AG09309 (cell line): ENCODE measurements around the gene B4GALNT4.

Source experiments
- DNase-seq: peaks from one replicate; pipeline ENCODE4 v3.0.0-alpha.2; 2010; ENCODE audit warnings: low read depth
- H3K4me3 ChIP-seq: 2 replicates; pipeline ENCODE4 v1.5.1; 2011; ENCODE audit warnings: mild to moderate bottlenecking, low read depth, low read length, moderate library complexity; ENCODE audit not compliant: control insufficient read depth
- TF ChIP-seq, protein P1 (sequence below): IDR thresholded peaks from 2 replicates; pipeline ENCODE4 v1.5.1; 2011; ENCODE audit warnings: mild to moderate bottlenecking, low read depth, low read length, inconsistent platforms; ENCODE audit not compliant: insufficient read depth, control insufficient read depth; ENCODE audit errors: missing control alignments

The B4GALNT4 gene

DNA sequence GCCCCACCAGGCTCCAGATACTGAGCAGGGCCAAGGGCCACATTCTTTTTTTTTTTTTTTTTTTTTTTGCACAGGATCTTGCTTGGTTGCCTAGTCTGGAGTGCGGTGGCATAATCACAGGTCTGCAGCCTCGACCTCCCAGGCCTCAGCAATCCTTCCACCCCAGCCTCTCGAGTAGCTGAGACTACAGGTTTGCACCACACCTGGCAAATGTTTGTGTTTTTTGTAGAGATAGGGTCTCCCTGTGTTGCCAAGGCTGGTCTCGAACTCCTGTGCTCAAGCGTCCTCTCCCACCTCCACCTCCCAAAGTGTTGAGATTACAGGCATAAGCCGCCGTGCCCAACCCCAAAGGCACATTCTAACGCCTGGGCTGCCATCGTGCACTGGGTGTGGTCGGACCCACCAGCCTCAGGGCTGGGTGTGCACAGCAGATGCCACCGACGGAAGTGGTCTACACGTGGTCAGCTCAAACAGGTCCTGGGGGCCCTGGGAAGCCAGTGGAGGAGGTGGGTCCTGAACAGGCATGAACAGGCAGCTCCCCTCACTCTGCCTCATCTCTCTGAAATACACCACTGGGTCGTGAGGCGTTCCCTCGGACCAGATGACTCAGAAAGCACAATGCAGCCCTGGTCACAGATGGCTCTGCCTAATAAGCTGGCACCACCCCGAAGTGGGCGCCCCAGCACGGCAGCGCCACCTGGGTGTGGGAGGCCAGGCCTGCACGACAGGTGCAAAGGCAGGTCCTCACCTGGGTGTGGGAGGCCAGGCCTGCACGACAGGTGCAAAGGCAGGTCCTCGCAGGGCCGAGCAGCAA, 5.1 kb upstream of the B4GALNT4 start:
- no peak for DNase-seq
- no peak overlapping the region for H3K4me3 ChIP-seq

DNA sequence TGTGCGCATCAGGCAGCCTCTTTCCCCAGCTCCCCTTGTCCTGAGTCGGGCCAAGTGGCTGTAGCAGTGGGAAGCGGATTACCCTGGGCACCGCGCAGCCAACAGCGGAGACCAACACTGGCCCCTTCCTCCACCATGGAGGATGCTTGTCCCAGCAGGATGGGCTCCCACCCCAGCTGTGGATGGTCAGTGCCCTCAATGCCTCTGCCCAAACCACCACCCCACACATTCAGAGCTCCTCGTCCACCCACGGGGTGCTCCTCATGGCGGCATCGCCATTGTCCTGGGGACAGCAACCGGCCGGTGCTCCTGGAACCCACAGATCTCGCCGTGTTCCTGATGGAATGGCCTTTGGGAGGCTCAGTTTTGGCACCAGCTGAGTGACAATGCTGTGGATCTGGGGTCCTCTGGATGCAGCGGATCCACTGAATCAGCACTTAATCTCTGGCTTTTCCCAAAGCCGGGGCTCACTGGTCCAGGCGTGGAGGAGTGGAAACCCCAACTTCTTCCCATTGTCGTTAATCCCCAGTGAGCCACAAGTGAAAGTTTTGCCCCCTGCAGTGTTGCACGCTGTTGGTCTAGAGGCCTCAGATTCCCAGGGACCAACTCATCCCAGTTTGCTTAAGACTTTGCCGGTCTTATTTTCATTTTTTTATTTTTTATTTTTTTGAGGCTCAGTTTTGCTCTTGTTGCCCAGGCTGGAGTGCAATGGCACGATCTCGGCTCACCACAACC, 4.1 kb upstream of the B4GALNT4 start:
- no peak for DNase-seq
- H3K4me3 ChIP-seq = no peak overlapping the region
- TF ChIP-seq, protein P1, sequence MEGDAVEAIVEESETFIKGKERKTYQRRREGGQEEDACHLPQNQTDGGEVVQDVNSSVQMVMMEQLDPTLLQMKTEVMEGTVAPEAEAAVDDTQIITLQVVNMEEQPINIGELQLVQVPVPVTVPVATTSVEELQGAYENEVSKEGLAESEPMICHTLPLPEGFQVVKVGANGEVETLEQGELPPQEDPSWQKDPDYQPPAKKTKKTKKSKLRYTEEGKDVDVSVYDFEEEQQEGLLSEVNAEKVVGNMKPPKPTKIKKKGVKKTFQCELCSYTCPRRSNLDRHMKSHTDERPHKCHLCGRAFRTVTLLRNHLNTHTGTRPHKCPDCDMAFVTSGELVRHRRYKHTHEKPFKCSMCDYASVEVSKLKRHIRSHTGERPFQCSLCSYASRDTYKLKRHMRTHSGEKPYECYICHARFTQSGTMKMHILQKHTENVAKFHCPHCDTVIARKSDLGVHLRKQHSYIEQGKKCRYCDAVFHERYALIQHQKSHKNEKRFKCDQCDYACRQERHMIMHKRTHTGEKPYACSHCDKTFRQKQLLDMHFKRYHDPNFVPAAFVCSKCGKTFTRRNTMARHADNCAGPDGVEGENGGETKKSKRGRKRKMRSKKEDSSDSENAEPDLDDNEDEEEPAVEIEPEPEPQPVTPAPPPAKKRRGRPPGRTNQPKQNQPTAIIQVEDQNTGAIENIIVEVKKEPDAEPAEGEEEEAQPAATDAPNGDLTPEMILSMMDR = no peak

More for the DNA sequence above, 5.1 kb upstream of the B4GALNT4 start:
- TF ChIP-seq, protein P1 = peak; percentile 40

DNA sequence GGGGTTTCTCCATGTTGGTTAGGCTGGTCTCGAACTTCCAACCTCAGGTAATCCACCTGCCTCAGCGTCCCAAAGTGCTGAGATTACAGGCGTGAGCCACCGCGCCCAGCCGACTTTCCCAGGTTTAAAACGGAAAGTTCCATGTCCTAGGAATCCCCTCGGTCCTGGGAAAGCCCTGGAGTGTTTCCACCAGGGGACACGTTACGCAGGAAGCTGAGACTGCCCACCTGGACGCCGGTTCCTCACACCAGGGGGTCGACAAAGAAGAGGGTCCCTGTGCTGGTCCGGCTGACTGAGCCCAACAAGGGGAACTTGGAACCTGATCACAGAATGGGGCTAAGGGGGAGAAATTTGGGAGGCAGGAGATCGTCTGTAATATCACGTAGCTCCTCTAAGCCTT, 3.5 kb upstream of the B4GALNT4 start:
- TF ChIP-seq, protein P1 = no peak
- H3K4me3 ChIP-seq = no peak overlapping the region
- no peak for DNase-seq

DNA sequence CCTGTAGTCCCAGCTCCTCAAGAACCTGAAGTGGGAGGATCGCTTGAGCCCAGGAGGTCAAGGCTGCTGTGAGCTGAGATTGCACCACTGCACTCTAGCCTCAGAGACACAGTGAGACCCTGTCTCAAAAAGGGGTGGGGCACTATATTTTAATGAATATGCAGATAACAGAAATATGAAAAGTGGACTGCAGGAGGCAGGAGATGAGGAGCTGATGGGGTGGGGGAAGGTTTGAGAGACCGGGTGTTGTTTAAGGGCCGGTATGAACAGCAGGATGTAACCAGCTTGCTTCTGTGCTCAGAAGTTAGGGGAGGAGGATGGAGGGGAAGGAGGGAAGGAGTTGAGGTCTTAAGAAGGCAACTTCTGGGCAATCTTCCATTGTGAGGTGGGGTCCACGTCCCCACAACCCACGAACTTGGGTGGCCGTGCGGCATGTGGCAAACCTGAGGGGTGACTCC, 1.3 kb upstream of the B4GALNT4 start:
- TF ChIP-seq, protein P1 = no peak
- DNase-seq = no peak
- H3K4me3 ChIP-seq = no peak overlapping the region

DNA sequence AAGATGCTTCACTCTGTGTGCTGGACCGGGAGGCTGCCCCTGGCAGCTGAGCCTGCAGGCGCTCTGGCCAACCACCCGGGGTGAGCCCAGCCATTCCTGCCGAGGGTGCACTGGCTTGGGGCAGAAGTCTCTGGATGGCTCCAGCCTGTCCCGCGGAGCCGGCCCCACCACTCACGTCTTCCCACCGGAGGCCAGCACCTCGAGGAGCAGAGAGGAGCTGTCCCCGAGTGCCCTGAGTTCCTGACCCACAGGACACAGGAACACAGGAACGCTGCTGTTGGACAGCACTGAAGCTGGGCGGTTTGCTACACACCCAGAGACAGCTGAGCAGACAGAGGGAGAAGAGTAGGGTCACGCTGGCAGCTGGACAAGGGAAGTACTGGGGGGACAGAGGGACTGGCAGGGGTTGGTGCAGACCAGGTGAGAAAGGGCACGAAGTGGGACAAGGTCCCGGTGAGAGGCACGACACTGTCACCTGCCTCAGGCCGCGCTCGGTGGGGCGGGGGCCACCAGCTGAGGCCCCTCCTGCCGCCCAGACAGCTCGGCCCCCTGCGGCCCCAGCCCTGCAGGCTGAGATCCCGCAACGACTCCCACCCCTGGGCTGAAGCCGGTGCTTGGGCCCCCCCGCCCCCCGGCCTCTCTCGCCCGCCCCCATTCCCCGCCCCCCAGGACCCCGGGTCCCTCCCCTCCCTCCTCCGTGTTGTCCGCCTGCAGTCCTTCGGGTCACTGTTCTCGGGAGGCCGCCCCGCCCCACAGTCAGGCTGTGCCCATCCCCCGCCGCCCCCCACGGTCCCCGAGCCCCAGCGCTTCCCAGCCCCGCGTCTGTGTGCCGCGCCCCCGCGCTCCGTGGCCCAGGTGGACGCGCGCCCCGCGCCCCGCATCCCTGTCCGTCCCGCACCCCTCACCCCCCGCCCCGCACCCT, 624 bp upstream of the B4GALNT4 start:
- peak overlapping the region; percentile 11 for H3K4me3 ChIP-seq
- TF ChIP-seq, protein P1 = no peak
- no peak for DNase-seq
